GM19351 (cell line): ENCODE results near the gene RAP1GDS1.
"Not testable (repeated sequence)": the region's sequence is repeated elsewhere in the genome, so short reads cannot be mapped to it uniquely, and the experiment has no call there.

Source experiments
- ATAC-seq: cut with Tn5 transposase; IDR thresholded peaks from one replicate; pipeline ENCODE4 v1.9.1; 2021; ENCODE audit warnings: mild to moderate bottlenecking, moderate library complexity; ENCODE audit not compliant: unreplicated experiment

The RAP1GDS1 gene

GRCh38 chr4:98285676-98286075 is 24.5 kb downstream of the RAP1GDS1 start:
- no peak for ATAC-seq

- ATAC-seq, result no peak
These were observed 26.1 kb downstream of the RAP1GDS1 start for GRCh38 chr4:98287328-98287727.

GRCh38 chr4:98288671-98289070 is 27.5 kb downstream of the RAP1GDS1 start:
- ATAC-seq, result not testable (repeated sequence)

GRCh38 chr4:98289375-98289774 is 28.2 kb downstream of the RAP1GDS1 start:
- ATAC-seq, result peak; percentile 68

- ATAC-seq, result no peak
These were observed 29.3 kb downstream of the RAP1GDS1 start for GRCh38 chr4:98290511-98290910.

GRCh38 chr4:98293104-98293887 is 32.1 kb downstream of the RAP1GDS1 start:
- no peak for ATAC-seq

- no peak for ATAC-seq
These were observed 36.8 kb downstream of the RAP1GDS1 start for GRCh38 chr4:98298022-98298421.

GRCh38 chr4:98300706-98301105 is 39.5 kb downstream of the RAP1GDS1 start:
- no peak for ATAC-seq

GRCh38 chr4:98305576-98305975 is 44.4 kb downstream of the RAP1GDS1 start:
- no peak for ATAC-seq

GRCh38 chr4:98310867-98311266 is 49.7 kb downstream of the RAP1GDS1 start:
- ATAC-seq, result no peak

GRCh38 chr4:98311656-98312055 is 50.5 kb downstream of the RAP1GDS1 start:
- no peak for ATAC-seq

GRCh38 chr4:98314791-98315565 is 53.8 kb downstream of the RAP1GDS1 start:
- no peak for ATAC-seq

GRCh38 chr4:98318521-98318920 is 57.3 kb downstream of the RAP1GDS1 start:
- ATAC-seq, result no peak

GRCh38 chr4:98319021-98319420 is 57.8 kb downstream of the RAP1GDS1 start:
- ATAC-seq, result no peak

GRCh38 chr4:98326168-98326567 is 65.0 kb downstream of the RAP1GDS1 start:
- ATAC-seq, result no peak

GRCh38 chr4:98327694-98328093 is 66.5 kb downstream of the RAP1GDS1 start:
- ATAC-seq, result no peak

GRCh38 chr4:98329879-98330640 is 68.9 kb downstream of the RAP1GDS1 start:
- ATAC-seq, result not testable (repeated sequence)

- ATAC-seq, result no peak
These were observed 70.8 kb downstream of the RAP1GDS1 start for GRCh38 chr4:98332017-98332416.

GRCh38 chr4:98334461-98334860 is 73.3 kb downstream of the RAP1GDS1 start:
- ATAC-seq, result no peak

- no peak for ATAC-seq
These were observed 77.7 kb downstream of the RAP1GDS1 start for GRCh38 chr4:98338761-98339438.

- ATAC-seq, result no peak
These were observed 80.1 kb downstream of the RAP1GDS1 start for GRCh38 chr4:98341309-98341708.
